ENCODE data around the gene PLEKHG4B.
"Not testable (repeated sequence)": the region's sequence is repeated elsewhere in the genome, so short reads cannot be mapped to it uniquely, and the experiment has no call there.

Gene PLEKHG4B

DNA sequence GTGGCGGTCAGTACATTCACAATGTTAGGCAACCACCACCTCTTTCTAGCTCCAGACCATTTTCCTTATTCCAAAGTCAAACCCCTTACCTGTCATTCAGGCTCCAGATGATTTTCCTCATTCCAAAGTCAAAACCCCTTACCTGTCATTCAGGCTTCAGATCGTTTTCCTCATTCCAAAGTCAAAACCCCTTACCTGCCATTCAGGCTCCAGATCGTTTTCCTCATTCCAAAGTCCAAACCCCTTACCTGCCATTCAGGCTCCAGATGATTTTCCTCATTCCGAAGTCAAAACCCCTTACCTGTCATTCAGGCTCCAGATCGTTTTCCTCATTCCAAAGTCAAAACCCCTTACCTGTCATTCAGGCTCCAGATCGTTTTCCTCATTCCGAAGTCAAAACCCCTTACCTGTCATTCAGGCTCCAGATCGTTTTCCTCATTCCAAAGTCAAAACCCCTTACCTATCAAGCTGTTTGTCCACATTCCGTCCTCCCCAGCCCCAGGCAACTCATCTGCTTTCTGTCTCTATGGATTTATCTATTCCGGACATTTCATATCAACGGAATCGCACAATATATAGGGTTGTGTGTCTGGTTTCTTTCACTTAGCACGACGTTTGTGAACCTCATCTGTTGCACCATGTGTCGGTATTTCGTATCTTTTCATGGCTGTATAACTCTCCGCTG, 5.2 kb downstream of the PLEKHG4B start:
- no peak for DNase-seq

DNA sequence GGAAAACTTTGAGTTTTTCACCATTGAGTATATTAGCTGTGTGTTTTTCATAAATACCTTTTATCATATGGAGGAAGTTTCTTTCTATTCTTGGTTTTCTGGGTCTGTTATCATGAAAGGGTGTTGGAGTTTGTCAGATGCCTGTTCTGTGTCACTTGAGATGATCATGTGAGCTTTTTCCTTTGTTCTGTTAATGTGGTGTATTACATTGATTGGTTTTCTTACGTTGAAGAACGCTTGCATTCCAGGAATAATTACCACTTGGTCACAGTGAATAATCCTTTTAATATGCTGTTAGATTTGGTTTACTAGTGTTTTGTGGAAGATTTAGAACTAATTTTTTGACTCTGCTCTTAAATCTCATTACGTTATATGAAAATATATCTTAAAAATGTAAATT, 7.8 kb downstream of the PLEKHG4B start:
- DNase-seq: peak; percentile 26

DNA sequence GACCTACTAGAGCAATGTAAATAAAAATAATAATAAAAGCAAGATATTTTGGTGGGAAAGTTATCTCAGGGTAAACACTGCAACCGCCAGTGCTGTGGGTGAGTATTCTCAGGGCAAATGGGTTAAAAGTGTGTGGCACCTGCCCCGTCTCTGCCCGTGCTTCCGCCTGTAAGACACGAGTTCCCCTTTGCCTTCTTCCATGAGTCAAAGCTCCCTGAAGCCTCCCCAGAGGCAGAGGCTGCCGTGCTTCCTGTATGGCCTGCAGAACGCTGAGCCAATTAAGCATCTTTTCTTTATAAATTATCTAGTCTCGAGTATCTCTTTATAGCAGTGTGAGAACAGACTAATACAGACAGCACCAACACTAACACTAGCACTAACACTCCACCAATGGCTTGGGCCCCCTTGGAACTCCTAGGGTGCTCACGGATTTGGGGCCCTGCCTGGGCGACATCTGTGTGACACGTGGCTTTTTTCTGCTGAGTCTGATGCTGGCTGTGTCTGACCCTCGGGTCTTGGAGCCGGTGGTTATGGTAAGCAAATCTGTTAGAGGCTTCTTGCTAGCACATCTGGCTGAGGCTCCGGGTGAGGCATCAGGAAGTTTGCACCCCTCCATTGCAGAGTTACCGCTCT, 10.6 kb downstream of the PLEKHG4B start:
- no peak for DNase-seq

- DNase-seq: not testable (repeated sequence)
Observed at GRCh38 chr5:104106-104505, 12.1 kb downstream of the PLEKHG4B start.

DNA sequence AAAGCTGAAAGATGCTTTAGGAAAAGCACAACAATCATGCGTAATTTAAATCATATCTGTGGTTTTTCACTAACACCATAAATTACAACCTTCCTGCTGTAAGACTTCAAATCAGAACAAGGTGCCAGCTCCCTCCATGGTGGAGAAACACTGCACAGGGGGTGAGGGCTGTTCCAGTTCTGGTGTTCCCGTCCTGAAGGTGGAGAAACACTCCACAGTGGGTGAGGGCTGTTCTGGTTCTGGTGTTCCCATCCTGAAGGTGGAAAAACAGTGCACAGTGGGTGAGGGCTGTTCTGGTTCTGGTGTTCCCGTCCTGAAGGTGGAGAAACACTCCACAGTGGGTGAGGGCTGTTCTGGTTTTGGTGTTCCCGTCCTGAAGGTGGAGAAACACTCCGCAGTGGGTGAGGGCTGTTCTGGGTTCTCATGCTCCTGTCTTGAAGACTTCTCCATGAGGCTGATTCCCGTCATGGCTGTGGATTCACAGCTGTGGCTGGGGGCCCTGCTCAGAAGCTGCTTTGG, 12.9 kb downstream of the PLEKHG4B start:
- DNase-seq: no peak

DNA sequence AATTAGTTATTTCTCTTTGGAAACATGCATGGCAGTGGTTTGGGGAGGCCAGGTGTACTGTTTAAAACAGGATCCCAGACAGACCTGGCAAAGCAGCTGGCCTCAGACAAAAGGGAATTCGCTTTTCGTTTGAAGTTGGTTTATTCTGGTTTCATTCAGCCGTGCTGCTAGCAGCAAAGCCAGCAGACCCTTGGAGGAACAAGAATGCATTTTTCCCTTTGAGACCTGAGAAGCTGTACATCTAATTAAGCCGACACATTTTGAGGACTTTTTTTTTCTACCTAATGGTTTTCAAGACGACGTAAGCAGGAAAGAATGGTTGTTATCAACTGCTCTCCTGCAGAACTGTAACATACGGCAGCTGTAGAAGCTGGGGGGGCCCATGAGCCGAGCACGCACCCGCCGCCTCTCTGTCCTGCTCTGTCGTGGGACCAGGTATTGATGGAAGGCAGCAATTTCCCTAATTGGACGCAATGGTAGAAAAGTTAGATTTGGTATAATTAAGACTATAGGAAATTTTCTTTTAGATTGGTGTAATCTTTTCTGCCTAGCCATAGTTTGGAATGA, 13.6 kb downstream of the PLEKHG4B start:
- DNase-seq: peak; percentile 11

DNA sequence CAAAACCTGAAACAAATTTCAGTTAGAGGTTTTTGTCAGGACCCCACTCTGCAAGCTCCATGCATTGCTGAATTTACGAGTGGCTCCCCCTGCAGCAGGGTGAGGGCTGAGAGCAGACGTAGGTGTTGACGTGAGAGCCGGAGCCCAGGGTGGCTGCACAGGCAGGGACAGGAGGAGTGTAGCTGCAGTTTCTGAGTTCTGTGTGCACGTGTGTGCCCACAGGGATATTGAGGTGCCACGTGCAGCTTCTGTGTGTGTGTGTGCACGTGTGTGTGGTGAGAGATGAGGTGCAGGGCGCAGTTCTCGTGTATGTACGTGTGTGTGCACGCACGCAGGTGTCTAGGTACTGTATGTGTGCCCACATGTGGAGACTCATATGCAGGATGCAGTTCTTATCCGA, 14.6 kb downstream of the PLEKHG4B start:
- no peak for DNase-seq

DNA sequence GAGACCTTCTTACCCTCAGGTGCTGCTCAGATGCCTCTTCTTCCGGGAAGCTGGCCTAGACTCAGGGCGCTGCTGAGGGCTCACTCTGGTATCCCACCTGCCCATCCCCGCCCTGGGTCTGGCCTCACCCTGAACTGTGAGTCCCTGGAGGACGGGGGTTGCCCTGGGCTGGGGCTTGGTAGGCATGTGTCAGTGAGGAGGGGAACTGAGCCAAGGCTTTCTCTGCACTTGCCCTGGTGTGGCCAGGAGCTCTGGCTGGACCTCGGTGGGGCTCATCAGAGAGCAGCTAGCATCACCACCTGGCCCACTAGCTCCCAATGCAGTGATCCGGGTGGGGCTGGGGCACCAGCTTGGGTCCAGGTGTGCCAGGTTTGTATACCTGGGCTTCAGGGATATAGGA, 15.6 kb downstream of the PLEKHG4B start:
- DNase-seq: no peak

- DNase-seq: no peak
Observed at GRCh38 chr5:109826-110225, 17.9 kb downstream of the PLEKHG4B start.

GRCh38 chr5:110270-110888, 18.4 kb downstream of the PLEKHG4B start:
- no peak for DNase-seq

DNA sequence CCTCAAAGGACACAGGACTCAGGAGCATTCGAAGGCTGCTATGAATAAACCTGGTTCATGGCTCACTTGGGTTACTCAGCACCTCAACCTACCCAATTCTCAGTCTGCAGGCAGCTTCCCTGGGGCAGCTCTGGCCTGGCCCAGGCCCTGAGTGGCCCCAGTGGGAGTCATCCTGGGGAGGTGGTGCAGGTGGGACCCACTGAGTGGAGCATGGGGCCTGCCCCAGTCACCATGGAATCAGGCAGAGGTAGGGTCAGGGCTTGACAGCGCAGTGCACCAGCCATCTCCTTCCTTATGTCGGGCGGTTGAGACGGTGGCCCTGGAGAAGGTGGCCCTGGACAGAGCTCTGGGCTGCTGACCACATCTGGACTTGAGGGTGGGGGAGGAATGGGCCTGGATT, 19.2 kb downstream of the PLEKHG4B start:
- no peak for DNase-seq

GRCh38 chr5:119486-120097, 27.6 kb downstream of the PLEKHG4B start:
- no peak for DNase-seq

- no peak for DNase-seq
Observed at GRCh38 chr5:121432-121831, 29.5 kb downstream of the PLEKHG4B start.

DNA sequence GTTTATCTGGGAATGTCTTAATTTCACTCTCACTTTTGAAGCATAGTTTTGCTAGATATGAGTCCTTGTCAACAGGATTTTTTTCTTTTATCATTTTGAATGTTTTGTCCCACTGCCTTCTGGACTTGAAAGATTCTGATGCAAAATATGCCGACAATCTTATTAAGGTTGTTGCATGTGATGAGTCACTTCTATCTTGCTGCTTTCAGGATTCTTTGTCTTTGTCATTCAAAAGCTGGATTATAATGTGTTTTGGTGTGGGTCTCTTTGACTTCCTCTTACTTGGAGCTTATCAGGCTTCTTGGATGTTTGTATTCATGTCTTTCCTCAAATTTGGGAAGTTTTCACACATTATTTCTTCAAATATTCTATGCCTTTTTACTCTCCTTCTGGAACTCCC, 33.8 kb downstream of the PLEKHG4B start:
- DNase-seq: no peak

GRCh38 chr5:126806-127205, 34.8 kb downstream of the PLEKHG4B start:
- DNase-seq: no peak

DNA sequence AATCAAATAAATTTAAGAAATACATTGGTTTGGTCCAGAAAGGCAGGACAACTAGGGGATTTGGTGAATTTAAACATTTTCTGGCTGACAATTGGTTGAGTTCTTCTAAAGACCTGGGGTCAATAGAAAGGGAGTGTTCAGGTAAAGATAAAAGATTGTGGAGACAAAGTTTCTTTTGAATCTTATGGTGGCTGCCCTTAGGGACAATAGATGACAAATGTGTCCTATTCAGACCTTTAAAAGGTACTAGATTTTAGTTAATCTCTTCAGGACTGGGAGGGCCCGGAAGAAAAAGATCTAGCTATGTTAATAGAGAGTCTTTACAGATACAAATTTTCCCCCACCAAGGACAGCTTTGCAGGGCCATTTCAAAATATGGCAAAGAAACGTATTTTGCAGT, 35.9 kb downstream of the PLEKHG4B start:
- DNase-seq: no peak

GRCh38 chr5:128446-128845, 36.5 kb downstream of the PLEKHG4B start:
- no peak for DNase-seq

DNA sequence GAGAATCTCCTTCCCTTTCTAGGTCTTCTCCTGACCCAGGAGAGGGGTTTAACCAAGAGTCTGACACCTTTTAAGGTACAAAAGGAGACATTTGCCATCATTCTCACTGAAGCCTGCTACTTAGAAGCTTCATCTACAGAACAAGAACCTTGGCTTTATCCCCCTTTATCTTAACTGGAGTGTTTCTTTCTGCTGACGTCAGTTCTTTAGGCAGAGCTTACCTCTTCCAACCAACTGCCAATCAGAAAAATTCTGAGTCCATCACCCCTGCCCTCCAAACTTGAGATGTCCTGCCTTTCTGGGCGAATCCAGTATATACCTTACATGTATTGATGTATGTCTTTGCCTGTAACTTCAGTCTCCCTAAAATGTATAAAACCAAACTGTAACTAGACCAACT, 37.2 kb downstream of the PLEKHG4B start:
- no peak for DNase-seq

DNA sequence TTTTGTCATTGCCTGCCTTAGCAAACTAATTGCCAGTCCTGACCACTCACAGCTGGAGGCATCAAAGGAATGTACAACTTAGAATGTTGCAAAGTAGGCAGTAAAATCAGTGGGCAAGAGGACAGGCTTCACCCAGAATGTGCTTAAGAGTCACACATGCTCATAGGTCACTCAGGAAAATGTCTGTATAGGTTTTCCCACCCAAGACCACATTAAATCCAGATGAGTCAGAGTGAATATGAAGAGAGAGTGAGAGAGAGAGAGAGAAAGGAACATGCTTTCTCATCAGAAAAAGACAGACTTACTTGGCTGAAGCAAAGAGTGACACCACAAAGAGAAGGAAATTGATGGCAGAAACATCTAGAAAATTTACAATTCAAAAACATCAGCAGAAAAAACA, 37.9 kb downstream of the PLEKHG4B start:
- DNase-seq: no peak

DNA sequence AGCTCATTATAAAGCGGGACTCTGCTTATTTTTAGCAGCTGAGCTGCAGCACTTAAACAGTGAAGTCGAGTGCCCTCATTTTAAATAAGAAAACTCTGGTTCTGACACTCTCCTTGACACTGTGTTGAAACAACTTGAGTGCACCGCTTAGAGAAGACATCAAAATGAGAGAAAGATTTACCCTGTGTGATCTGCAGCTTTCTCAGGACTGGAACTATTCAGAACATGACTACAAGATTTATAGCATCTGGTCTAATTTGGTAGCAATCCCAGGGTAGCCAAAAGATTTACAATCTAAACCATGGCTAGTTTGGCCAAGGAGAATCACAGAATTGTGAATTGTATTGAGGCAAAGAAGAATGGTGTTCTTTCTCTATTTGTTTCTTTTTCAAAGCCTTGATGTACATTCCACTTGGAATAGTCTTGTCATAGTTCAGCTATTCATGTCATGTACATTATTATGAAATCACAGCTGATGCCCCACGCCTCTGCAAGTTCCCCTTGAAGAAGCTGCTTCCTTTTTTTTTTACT, 38.7 kb downstream of the PLEKHG4B start:
- DNase-seq: no peak

GRCh38 chr5:136901-137300, 44.9 kb downstream of the PLEKHG4B start:
- no peak for DNase-seq

- no peak for DNase-seq
Observed at GRCh38 chr5:137741-138140, 45.8 kb downstream of the PLEKHG4B start.

GRCh38 chr5:138936-139335, 47.0 kb downstream of the PLEKHG4B start:
- DNase-seq: no peak
